ENCODE results near the gene PUSL1. TPM values are rescaled to one million over a fixed set of nuclear protein-coding genes. Genes with fewer than 3 reads are reported as not detected.

PUSL1 gene
- total RNA-seq, 2 experiments from 2014 or later = 23.9 to 25.4 TPM

DNA sequence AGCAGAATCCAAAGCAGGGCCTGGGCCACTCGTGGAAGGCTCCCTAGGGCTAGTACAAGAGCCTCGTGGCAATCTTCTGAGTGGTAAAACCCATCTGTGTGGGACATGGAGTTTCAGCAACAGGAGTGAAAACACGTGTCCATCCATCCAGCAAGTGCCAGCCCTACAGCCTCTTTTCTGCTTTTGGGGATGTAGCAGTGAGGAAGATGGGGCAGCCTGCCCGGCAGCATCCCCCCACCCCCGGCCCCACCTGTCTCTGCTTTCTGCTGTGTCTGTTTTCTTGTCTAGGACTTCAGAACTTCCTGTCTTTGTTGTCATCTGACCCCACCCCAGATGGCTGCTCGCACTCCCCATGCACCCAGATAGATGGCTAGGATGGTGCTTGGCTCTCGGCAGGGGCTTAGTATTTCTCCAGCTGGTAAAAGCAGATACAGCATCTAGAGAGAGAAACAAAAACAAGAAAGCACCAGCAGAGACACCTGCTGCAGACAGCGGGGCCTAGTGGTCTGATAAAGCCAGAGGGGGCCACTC lies 17.7 kb downstream of the PUSL1 start:
- DNase-seq = no peak
- ATAC-seq = no peak
- no peaks in the 10 kb centered on the region for H3K27me3 Mint-ChIP-seq
- ChIA-PET POLR2A (interaction anchor here (1.2 to 2.2 kb wide), 7 partner anchors 9 to 82 kb away, joined by 3 to 10 read pairs (median 4); partner anchors contain the start of gene AURKAIP1), CTCF (interaction anchor here (2.2 kb wide), 1 partner anchor 46 kb away, joined by 8 read pairs; no protein-coding TSS in a partner anchor)
- no peaks in the 10 kb centered on the region for H3K9me3 Mint-ChIP-seq
- intact Hi-C loops (cut with micrococcal nuclease) = no loop called here
- TF ChIP-seq, protein P1, sequence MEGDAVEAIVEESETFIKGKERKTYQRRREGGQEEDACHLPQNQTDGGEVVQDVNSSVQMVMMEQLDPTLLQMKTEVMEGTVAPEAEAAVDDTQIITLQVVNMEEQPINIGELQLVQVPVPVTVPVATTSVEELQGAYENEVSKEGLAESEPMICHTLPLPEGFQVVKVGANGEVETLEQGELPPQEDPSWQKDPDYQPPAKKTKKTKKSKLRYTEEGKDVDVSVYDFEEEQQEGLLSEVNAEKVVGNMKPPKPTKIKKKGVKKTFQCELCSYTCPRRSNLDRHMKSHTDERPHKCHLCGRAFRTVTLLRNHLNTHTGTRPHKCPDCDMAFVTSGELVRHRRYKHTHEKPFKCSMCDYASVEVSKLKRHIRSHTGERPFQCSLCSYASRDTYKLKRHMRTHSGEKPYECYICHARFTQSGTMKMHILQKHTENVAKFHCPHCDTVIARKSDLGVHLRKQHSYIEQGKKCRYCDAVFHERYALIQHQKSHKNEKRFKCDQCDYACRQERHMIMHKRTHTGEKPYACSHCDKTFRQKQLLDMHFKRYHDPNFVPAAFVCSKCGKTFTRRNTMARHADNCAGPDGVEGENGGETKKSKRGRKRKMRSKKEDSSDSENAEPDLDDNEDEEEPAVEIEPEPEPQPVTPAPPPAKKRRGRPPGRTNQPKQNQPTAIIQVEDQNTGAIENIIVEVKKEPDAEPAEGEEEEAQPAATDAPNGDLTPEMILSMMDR (IDR thresholded peaks at IDR 0.05) = no peak
- H3K27ac Mint-ChIP-seq = peak overlapping the region; percentile 20
- peaks cover 27% of the 10 kb centered on the region for H3K4me1 Mint-ChIP-seq (ENCODE audit: low read depth)
- peak overlapping the region; percentile 77 for H3K4me3 Mint-ChIP-seq
- H3K36me3 Mint-ChIP-seq (ENCODE audit: low read depth) = peaks cover 4% of the 10 kb centered on the region

DNA sequence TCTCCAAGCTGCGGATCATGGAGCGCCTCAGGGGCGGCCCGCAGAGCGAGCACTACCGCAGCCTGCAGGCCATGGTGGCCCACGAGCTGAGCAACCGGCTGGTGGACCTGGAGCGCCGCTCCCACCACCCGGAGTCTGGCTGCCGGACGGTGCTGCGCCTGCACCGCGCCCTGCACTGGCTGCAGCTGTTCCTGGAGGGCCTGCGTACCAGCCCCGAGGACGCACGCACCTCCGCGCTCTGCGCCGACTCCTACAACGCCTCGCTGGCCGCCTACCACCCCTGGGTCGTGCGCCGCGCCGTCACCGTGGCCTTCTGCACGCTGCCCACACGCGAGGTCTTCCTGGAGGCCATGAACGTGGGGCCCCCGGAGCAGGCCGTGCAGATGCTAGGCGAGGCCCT lies 18.9 kb downstream of the PUSL1 start:
- H3K36me3 Mint-ChIP-seq (ENCODE audit: low read depth) = peaks cover 2% of the 10 kb centered on the region
- H3K4me3 Mint-ChIP-seq = no peak overlapping the region
- DNase-seq = no peak
- no peak for ATAC-seq
- intact Hi-C loops (cut with micrococcal nuclease) = no loop called here
- POLR2A ChIA-PET = interaction anchor here (0.6 to 2.0 kb wide), 3 partner anchors 11 to 166 kb away, joined by 3 to 8 read pairs (median 8); no protein-coding TSS in a partner anchor
- no peaks in the 10 kb centered on the region for H3K27me3 Mint-ChIP-seq
- TF ChIP-seq, protein P1 (IDR thresholded peaks at IDR 0.05) = no peak
- H3K4me1 Mint-ChIP-seq (ENCODE audit: low read depth) = peaks cover 17% of the 10 kb centered on the region
- CTCF ChIA-PET = interaction anchor here (2.2 kb wide), 1 partner anchor 45 kb away, joined by 8 read pairs; no protein-coding TSS in a partner anchor
- H3K9me3 Mint-ChIP-seq = no peaks in the 10 kb centered on the region
- no peak overlapping the region for H3K27ac Mint-ChIP-seq

GRCh38 chr1:1328254-1328653 lies 19.9 kb downstream of the PUSL1 start:
- Mint-ChIP-seq H3K4me3 (no peak overlapping the region), H3K36me3 (ENCODE audit: low read depth) (peaks cover 2% of the 10 kb centered on the region), H3K27me3 (no peaks in the 10 kb centered on the region), H3K4me1 (ENCODE audit: low read depth) (peaks cover 12% of the 10 kb centered on the region), H3K27ac (no peak overlapping the region), H3K9me3 (no peaks in the 10 kb centered on the region)
- DNase-seq = no peak
- ChIA-PET POLR2A (interaction anchor here (1.0 to 1.8 kb wide), 2 partner anchors 16 to 19 kb away, joined by 3 to 8 read pairs; no protein-coding TSS in a partner anchor), CTCF (no interaction called here)
- TF ChIP-seq, protein P1 (IDR thresholded peaks at IDR 0.05) = no peak
- intact Hi-C loops (cut with micrococcal nuclease) = no loop called here
- no peak for ATAC-seq

DNA sequence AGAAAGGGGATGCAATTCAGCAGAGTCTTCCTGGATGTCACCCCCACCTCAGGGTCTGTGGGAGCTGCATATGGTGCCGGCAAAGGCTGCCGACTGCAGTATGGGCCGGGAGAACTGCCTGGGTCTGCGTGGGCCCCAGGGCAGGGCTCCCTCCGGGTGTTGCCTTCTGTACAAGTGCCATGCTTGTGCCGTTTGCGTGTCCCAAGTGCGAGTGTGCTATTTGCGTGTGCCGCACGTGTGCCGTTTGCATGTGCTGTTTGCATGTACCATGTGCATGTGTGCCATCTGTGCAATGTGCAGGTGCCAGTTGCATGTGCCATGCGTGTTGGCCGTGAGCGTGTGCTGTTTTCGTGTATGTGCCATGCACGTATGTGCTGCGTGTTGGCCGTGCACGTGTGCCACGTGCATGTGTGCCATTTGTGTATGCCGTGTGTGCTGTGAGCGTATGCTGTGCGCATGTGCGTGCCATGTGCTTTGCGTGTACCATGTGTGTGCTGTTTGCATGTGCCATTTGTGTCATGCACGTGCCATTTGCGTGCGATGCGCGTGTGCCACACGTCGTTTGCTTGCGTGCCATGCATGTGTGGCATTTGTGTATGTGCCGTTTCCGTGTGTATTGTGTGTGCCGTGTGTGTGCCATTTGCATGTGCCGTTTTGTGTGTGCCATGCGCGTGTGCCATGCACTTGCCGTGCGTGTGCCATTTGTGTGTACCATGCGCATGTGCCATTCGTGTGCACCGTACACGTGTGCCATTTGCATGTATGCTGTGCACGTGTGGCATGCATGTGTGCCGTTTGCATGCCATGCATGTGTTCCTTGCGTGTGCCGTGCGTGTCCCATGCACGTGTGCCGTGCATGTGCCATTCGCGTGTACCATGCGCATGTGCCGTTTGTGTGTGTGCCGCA lies 21.2 kb downstream of the PUSL1 start:
- intact Hi-C loops (cut with micrococcal nuclease) = no loop called here
- Mint-ChIP-seq H3K4me1 (ENCODE audit: low read depth) (peaks cover 6% of the 10 kb centered on the region), H3K9me3 (no peaks in the 10 kb centered on the region), H3K4me3 (no peak overlapping the region), H3K36me3 (ENCODE audit: low read depth) (no peaks in the 10 kb centered on the region), H3K27me3 (no peaks in the 10 kb centered on the region), H3K27ac (no peak overlapping the region)
- CTCF ChIA-PET = no interaction called here
- DNase-seq = no peak
- no peak for ATAC-seq
- POLR2A ChIA-PET = interaction anchor here (1.0 kb wide), 1 partner anchor 17 kb away, joined by 3 read pairs; no protein-coding TSS in a partner anchor
- TF ChIP-seq, protein P1 (IDR thresholded peaks at IDR 0.05) = no peak

All from activated CD8-positive, alpha-beta T cell treated with anti-CD3 and anti-CD28 coated beads for 36 hours (primary cell).